GM13977 (cell line): ENCODE results near the gene MSI2.

Experiments
- DNase-seq: peaks from one replicate; pipeline ENCODE4 v3.0.0; 2012; ENCODE audit warnings: low spot score
- in situ Hi-C: fragments of 300-500 bp; cut with MboI; formaldehyde crosslinking; loops from one replicate; pipeline ENCODE4 v1.12.0; 2022; ENCODE audit warnings: low sequenced_read_pairs, low pct_unique_long_range_greater_than_20kb, mixed read lengths, inconsistent platforms; ENCODE audit not compliant: unreplicated experiment
- TF ChIP-seq, protein P1 (sequence below): IDR thresholded peaks from 2 replicates; pipeline ENCODE4 v1.5.1; 2012; ENCODE audit warnings: mild to moderate bottlenecking, control low read depth; ENCODE audit not compliant: insufficient read depth; ENCODE audit errors: extremely low read depth, missing control alignments

The MSI2 gene

DNA sequence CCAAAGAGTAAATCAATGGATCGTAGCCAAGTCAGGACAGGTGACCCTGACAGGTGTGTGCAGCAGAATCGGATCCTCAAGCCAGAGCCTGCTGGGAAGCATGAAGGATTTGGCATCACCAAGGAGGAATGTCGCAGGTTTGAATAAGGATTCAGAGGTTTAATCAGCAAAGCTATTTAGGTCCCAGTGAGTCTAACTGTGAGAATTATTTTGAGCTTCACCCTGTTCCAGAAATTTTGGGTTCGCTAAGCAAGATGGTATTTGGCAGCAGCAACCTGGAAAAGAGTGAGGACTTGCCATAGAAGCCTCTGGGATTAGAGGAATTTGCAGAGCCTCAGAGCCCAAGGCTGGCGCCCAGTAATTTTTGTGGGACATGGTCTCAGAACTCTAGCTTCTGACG, 315.7 kb downstream of the MSI2 start:
- in situ Hi-C loops, result no loop called here
- no peak for DNase-seq
- TF ChIP-seq, protein P1, sequence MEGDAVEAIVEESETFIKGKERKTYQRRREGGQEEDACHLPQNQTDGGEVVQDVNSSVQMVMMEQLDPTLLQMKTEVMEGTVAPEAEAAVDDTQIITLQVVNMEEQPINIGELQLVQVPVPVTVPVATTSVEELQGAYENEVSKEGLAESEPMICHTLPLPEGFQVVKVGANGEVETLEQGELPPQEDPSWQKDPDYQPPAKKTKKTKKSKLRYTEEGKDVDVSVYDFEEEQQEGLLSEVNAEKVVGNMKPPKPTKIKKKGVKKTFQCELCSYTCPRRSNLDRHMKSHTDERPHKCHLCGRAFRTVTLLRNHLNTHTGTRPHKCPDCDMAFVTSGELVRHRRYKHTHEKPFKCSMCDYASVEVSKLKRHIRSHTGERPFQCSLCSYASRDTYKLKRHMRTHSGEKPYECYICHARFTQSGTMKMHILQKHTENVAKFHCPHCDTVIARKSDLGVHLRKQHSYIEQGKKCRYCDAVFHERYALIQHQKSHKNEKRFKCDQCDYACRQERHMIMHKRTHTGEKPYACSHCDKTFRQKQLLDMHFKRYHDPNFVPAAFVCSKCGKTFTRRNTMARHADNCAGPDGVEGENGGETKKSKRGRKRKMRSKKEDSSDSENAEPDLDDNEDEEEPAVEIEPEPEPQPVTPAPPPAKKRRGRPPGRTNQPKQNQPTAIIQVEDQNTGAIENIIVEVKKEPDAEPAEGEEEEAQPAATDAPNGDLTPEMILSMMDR, result no peak

DNA sequence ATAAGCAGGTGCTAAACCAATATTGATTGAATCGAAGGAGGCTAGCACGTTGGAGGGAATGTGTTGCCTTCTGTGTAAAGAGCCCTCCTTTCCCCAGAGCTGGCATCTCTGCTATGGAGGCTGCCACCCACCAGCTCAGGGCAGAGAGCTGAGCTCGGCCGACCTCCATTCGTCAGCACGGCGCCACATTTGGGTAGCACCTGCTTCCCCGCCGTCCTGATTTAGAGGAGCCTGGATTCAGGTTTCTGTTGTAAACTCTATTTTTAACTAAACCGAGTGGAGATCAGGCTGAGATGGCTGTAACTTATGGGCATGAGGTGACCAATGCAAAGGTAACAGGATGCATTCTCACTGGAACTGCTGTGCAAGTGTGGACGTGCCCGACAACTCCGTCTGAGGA, 316.3 kb downstream of the MSI2 start:
- in situ Hi-C loops, result no loop called here
- DNase-seq, result no peak
- TF ChIP-seq, protein P1, result no peak

DNA sequence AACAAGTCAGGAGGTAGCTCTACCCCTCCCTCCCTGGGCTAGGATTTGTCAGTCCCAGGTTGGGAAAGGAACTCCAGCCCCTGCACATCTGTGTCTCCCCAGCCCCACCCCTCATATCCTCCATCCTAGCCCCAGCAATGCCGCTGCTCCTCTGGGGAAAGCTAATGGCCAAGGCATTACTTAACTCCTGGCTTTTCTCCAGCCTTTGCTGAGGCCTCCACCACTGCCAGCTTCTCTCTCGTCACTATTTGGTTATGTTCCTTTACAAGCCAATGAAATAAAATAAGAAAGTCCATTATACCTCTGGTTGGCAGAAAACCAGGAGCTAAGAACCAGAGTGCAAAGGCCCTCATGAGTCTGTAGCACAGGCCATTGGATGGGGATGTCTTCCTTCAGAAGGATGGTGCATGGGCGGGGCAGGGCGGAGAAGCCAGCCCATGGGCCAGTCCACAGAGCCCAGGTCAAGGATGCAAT, 317.8 kb downstream of the MSI2 start:
- DNase-seq, result no peak
- TF ChIP-seq, protein P1, result no peak

DNA sequence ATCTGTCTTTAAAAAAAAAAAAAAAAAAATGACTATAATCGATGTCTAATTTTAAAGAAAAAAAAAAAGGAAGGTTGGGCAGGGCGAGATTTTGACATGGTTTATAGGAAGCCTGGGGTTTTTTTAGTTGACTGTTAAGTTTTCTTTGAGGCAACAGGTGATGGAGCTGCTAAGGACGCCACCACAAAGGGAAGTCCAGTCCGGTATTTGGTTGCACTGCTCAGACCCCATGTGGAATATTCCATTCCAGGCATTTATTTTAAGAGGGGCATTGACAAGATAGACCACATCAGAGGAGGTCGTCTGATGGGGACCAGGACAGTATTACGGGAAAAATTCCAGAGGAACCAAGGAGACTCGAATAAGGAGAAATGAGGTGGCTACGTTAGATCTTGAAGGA, 320.4 kb downstream of the MSI2 start:
- in situ Hi-C loops, result no loop called here
- TF ChIP-seq, protein P1, result no peak
- DNase-seq, result no peak

More for the DNA sequence above, 317.8 kb downstream of the MSI2 start:
- in situ Hi-C loops, result no loop called here

DNA sequence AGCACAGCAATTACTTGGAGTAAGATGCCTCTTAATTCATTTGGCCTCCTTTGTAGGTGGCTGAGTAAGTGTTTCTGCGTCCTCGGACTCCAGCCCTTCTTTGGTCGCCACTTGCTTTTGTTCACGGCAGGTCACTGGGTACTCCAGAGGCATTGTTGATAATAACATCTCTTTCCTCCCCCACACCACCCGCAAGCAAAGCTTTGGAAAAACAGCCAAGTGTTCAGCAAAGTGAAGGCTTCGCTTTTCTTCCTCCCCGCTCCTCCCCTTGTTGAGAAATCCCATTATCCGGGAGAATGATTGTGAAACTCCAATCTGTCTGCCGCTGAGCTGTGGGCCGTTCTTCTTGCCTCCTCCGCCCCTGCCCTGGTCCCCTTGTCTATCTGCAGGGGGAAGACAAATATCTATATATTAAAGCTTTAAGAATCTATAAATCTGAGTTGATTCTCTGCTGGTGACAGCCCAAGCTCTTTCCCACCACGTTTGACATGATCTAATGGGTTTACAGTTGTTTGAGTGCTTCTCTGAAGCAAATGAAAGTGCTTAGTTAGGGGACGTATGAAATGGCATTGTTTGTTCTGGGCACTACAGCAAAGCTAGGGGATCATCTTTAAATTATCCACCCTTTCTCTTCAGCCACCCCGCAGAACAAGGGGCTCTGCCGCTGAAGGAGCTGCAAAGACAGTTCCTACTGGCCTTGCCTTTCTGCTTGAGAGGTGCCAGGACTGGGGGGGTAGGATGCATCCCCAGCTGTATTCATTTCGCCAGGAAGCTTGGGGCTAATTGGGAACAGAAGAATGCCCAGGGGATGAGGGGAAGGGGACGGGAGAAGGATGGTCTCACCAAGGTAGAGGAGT, 321.7 kb downstream of the MSI2 start:
- no peak for DNase-seq
- TF ChIP-seq, protein P1, result no peak
- in situ Hi-C loops, result no loop called here

DNA sequence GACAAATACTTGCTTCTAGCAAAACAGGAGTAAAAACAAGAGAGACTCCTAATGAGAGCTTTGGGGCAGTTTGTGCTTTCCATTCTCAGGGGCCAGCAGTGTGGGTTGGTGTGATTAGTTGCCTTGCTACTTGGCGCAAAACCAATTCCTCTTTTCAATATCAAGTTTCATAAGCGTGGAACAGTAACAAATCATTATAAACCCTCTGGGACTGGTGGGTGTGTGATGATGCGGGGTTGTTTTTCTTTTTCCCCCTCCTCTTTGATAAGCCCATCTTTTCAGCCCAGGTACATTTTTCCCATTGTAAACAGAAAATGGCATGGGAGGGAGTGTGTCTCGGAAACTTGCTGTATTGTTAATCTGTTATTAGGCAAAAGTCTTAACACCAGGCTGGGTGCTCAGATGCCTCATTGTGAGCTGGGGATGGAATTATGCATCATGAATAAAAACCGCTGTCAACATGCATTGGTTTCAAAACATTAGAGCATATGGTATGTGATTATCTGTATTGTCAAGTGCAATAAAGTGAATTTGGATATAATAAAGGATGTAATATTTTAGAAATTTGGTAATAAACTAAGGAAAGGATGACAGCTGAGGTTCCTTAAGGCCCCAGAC, 322.4 kb downstream of the MSI2 start:
- TF ChIP-seq, protein P1, result no peak
- in situ Hi-C loops, result no loop called here
- peak; percentile 57 for DNase-seq
